Stimulated activated CD4-positive, alpha-beta T cell treated with anti-CD3 and anti-CD28 coated beads, Interleukin-4, amount 100 ng/mL, for 4 hours (primary cell): Measurements from ENCODE around the gene ATG16L1.

Experiments used
- DNase-seq, 2 experiments: peaks; one replicate each; pipeline ENCODE4 v3.0.0-alpha.2; 2020

Gene ATG16L1

DNA sequence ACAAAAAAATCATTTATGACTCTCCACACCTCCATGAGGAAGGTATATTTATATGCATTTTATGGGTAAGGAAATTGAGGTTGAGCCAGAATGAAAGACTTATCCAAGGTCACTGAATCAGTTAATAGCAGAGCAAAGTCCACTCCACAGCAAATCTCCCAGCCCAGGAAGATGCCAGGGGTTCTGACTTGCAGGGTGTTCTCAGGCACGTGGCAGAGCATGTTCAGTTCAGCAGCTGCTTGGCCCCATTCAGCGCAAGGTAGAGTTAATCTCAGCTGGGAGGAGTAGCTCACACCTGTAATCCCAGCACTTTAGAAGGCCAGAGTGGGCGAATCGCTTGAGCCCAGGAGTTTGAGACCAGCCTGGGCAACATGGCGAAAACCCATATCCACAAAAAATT lies 85.1 kb downstream of the ATG16L1 start:
- DNase-seq = no peak

DNA sequence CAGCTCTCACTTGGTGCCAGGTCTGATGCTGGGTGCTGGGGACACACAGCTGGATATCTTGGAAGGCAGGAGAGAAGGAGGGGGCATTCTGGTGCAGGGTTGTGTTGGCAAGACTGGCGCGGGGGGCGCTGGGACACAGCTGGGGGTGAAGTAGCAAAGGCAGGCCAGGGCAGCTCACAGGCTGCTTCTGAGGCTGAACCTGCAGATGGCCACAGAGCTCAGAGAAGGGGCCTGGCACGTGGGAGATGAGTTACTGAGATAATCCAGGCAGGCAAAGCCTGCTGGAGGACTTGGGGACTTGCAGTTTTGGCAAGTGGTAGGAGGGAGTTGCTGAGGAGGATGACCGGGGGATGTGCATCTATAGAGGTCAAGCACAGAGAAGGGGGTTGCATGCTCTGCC lies 86.6 kb downstream of the ATG16L1 start:
- no peak for DNase-seq

DNA sequence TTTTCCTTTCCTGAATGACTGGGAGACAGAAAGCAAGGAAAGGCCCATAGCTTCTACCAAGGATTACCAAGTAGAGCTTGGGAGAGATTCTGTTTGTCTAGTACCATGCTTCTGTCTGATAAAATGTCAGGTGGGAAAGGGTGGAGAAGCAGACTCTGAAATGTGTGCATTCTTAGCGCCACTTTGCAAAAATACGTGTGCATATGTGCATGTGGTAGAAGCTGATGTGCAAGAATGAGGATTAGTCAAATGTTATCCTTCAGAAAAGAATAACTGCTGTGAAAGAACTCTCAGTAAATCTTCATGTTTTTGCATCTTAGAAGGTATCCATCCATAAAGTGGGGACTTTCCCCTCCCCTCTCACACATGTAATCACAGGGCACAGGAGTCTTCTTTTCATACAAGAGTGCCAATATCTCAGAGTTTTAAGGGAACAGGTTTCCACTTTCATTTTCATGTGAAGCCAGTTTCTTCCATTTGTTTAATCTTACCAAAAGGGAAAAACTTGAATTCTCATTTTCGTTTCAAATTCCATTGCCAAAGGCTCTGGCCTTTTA lies 87.4 kb downstream of the ATG16L1 start:
- no peak for DNase-seq

DNA sequence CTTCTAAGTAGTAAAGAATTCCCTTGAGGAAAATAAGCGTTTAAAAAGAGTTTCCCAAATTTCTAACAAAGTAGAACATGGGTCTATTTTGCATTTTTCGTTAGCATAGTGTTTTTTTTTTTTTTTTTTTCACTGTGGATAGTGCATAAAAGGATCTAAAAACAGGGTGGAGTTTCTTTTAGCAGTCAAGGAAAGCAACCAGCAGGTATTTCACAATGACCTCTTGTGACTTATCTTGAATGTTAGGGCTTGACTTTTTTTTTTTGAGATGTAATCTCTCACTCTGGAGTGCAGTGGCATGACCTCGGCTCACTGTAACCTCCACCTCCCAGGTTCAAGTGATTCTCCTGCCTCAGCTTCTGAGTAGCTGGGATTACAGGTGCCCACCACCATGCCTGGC lies 88.0 kb downstream of the ATG16L1 start:
- no peak for DNase-seq

DNA sequence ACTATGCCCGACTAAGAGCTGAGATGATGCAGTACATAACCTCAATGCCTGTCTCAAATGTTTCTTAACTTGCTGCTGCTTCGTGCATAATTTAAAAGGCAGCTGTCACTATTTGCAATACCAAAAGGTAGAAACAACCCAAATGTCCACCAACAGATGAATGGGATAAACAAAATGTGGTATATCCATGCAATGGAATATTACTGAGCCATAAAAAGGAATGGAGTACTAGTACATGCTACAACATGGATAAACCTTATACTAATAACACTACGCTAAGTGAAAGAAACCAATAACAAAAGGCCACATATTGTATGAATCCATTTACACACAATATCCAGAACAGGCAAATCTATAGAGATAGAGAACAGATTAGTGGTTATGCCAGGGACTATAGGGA lies 89.8 kb downstream of the ATG16L1 start:
- no peak for DNase-seq

DNA sequence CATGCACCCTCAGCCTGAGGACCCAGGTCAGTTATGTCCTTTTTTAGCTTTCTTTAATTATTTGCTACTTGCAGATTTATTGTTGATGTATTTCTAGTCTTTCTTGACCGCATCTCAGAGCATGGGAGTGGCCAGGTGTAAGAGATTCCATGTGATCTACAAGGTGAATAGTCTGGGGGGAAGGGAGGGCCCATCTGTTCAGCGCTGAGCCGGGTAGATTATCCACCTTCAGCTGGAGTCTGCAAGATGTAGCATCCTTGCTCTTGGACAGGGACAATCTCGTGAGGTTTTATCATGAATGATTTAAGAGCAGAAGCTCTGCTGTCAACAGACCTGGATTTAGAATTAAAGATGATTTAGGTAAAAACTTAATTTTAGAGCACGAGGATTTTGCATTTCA lies 90.8 kb downstream of the ATG16L1 start:
- DNase-seq = no peak

DNA sequence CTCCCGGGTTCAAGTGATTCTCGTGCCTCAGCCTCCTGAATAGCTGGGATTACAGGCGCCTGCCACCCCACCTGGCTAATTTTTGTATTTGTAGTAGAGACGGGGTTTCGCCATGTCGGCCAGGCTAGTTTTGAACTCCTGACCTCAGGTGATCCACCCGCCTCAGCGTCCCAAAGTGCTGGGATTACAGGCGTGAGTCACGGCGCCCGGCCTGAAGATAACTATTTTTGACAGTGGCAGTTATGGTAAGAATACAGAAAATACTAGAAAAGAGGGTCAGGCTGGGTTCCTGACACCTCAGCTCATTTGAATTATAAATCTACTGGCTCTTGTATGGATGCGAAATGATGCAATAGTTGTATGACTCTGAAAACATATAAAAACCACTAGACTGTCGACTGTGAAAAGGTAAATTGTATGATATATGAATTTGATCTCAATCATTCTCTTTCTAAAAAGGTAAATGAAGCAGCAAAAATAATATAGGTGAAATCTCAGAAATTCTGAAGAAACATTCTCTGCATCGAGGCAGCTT lies 91.8 kb downstream of the ATG16L1 start:
- no peak for DNase-seq
